HG02763 (cell line): ENCODE results near the gene KDM4D.
"Not testable (repeated sequence)": the region's sequence is repeated elsewhere in the genome, so short reads cannot be mapped to it uniquely, and the experiment has no call there.

Source experiments
- ATAC-seq: cut with Tn5 transposase; IDR thresholded peaks from one replicate; pipeline ENCODE4 v1.9.1; 2021; ENCODE audit warnings: mild to moderate bottlenecking, moderate library complexity; ENCODE audit not compliant: unreplicated experiment

Gene KDM4D

GRCh38 chr11:94956963-94957362 lies 16.5 kb upstream of the KDM4D start:
- ATAC-seq = no peak

GRCh38 chr11:94958121-94958696 lies 15.3 kb upstream of the KDM4D start:
- no peak for ATAC-seq

GRCh38 chr11:94959179-94959578 lies 14.3 kb upstream of the KDM4D start:
- no peak for ATAC-seq

- ATAC-seq = no peak
Observed at GRCh38 chr11:94960488-94960887, 13.0 kb upstream of the KDM4D start.

GRCh38 chr11:94961255-94961654 lies 12.3 kb upstream of the KDM4D start:
- ATAC-seq = no peak

GRCh38 chr11:94964934-94965333 lies 8.6 kb upstream of the KDM4D start:
- ATAC-seq = no peak

GRCh38 chr11:94968334-94968958 lies 5.1 kb upstream of the KDM4D start:
- no peak for ATAC-seq

GRCh38 chr11:94972700-94973098 lies 810 bp upstream of the KDM4D start:
- ATAC-seq = no peak

GRCh38 chr11:94974178-94974577 lies 669 bp downstream of the KDM4D start:
- ATAC-seq = no peak

- no peak for ATAC-seq
Observed at GRCh38 chr11:94975599-94975998, 2.1 kb downstream of the KDM4D start.

GRCh38 chr11:94987378-94987777 lies 13.9 kb downstream of the KDM4D start:
- no peak for ATAC-seq

GRCh38 chr11:94988748-94989147 lies 15.2 kb downstream of the KDM4D start:
- no peak for ATAC-seq

- ATAC-seq = no peak
Observed at GRCh38 chr11:94993400-94993943, 20.0 kb downstream of the KDM4D start.

GRCh38 chr11:94997437-94997836 lies 23.9 kb downstream of the KDM4D start:
- ATAC-seq = no peak

- no peak for ATAC-seq
Observed at GRCh38 chr11:94998285-94998684, 24.8 kb downstream of the KDM4D start.

- no peak for ATAC-seq
Observed at GRCh38 chr11:95003716-95004115, 30.2 kb downstream of the KDM4D start.

- ATAC-seq = no peak
Observed at GRCh38 chr11:95005642-95006041, 32.1 kb downstream of the KDM4D start.

GRCh38 chr11:95011376-95011775 lies 37.9 kb downstream of the KDM4D start:
- ATAC-seq = no peak

- ATAC-seq = no peak
Observed at GRCh38 chr11:95014184-95014821, 40.8 kb downstream of the KDM4D start.

- no peak for ATAC-seq
Observed at GRCh38 chr11:95016139-95016538, 42.6 kb downstream of the KDM4D start.

- ATAC-seq = not testable (repeated sequence)
Observed at GRCh38 chr11:95021468-95021867, 48.0 kb downstream of the KDM4D start.

GRCh38 chr11:95024958-95025357 lies 51.4 kb downstream of the KDM4D start, which contains the start of gene KDM4E:
Gene KDM4E, plus strand, starts transcription at chr11:95025258. Its CDS starts 300 bp downstream, at chr11:95025558.
- no peak for ATAC-seq
